Measurements from ENCODE around the gene ZRSR2.

DNA sequence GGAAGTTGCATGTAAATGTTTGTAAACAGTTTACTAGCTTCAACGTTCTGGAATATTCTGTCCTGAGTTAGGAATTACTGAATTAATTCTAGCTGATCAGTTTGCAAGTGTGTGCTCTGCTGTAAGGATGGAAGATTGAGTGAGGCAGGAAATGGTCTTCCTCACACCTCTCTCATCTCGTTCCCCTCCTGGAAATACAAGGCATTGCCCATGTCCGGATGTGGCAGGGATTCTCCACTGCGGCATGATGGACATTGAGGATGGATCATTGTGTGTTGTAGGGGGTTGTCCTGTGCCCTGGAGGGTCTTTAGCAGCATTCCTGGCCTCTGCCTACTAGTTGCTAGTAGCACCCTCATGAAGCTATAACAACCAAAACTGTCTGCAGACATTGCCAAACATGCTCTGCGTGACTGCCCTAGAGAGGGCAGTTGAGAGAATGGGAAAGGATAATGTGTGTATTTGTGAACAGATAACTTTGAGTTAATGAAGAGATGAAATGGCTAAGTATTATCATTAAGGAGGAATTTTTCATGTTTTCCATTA lies 39.6 kb upstream of the ZRSR2 start:
- TF ChIP-seq, protein P1, sequence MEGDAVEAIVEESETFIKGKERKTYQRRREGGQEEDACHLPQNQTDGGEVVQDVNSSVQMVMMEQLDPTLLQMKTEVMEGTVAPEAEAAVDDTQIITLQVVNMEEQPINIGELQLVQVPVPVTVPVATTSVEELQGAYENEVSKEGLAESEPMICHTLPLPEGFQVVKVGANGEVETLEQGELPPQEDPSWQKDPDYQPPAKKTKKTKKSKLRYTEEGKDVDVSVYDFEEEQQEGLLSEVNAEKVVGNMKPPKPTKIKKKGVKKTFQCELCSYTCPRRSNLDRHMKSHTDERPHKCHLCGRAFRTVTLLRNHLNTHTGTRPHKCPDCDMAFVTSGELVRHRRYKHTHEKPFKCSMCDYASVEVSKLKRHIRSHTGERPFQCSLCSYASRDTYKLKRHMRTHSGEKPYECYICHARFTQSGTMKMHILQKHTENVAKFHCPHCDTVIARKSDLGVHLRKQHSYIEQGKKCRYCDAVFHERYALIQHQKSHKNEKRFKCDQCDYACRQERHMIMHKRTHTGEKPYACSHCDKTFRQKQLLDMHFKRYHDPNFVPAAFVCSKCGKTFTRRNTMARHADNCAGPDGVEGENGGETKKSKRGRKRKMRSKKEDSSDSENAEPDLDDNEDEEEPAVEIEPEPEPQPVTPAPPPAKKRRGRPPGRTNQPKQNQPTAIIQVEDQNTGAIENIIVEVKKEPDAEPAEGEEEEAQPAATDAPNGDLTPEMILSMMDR (IDR thresholded peaks at IDR 0.05) = no peak
- TF ChIP-seq POLR2AphosphoS5 (IDR thresholded peaks at IDR 0.05) (no peak), POLR2A (IDR thresholded peaks at IDR 0.05) (no peak)

Measured in prostate gland (tissue), 2 donors.